GM12878 (cell line): Measurements from ENCODE around the gene SORCS2. TPM values are rescaled to one million over a fixed set of nuclear protein-coding genes. Genes with fewer than 3 reads are reported as not detected.

Experiments
- ATAC-seq: fragments of 200-7000 bp; cut with Tn5 transposase; 3 replicates; pipeline ENCODE4 v1.9.1; 2020; ENCODE audit warnings: mild to moderate bottlenecking, moderate library complexity
- BruUV-seq: library from RNA; stranded (reverse); fragments of 400-500 nt; replicated peaks from 2 replicates; lab custom pipeline; 2021; lab: Mats Ljungman, UMichigan
- CTCF ChIA-PET: fragments of 300-600 bp; sonication (Branson Sonifier 250); formaldehyde crosslinking; extraction: SDS; loops from one replicate; lab custom pipeline; 2021; ENCODE audit warnings: inconsistent platforms; lab: Yijun Ruan, JAX
- POLR2A ChIA-PET: fragments of 350-600 bp; formaldehyde crosslinking; extraction: SDS; loops from one replicate; lab custom pipeline; 2021; ENCODE audit warnings: inconsistent platforms; lab: Charles Lee
- RAD21 ChIA-PET: fragments of 300-600 bp; sonication (Branson Sonifier 250); formaldehyde crosslinking; loops from one replicate; lab custom pipeline; 2023; ENCODE audit warnings: antibody characterized with exemption; ENCODE audit not compliant: unreplicated experiment; lab: Charles Lee
- SMC1A ChIA-PET: fragments of 300-600 bp; sonication (Branson Sonifier 250); formaldehyde crosslinking; loops from one replicate; lab custom pipeline; 2023; ENCODE audit not compliant: unreplicated experiment, uncharacterized antibody; lab: Charles Lee
- DNase-seq: peaks from one replicate; pipeline ENCODE4 v3.0.0-alpha.2; 2011; ENCODE audit warnings: low read depth, low spot score
- FAIRE-seq: peaks from 3 replicates; lab custom pipeline; 2011; peaks lifted over from hg19 to GRCh38; lab: Jason Lieb, UNC
- H2AFZ ChIP-seq: 2 replicates; pipeline ENCODE4 v1.6.0; 2011; ENCODE audit warnings: low read depth, low read length, control low read depth; ENCODE audit not compliant: control insufficient read depth
- H3K27ac ChIP-seq: 2 replicates; pipeline ENCODE4 v1.5.1; 2011; ENCODE audit warnings: control low read depth; ENCODE audit not compliant: control insufficient read depth, insufficient read depth
- H3K27me3 ChIP-seq, 2 experiments: replicated peaks in 1 of 2; 2 replicates each; pipeline versions ENCODE4 v1.6.0 to v1.6.1; 2011; ENCODE audit warnings: low read length in 1 of 2; ENCODE audit not compliant: control insufficient read depth in 2 of 2, insufficient read depth in 2 of 2
- H3K36me3 ChIP-seq, 2 experiments: 2 replicates each; pipeline ENCODE4 v1.5.1; 2011; ENCODE audit warnings: low read length in 1 of 2; ENCODE audit not compliant: control insufficient read depth in 2 of 2, insufficient read depth in 2 of 2
- H3K4me1 ChIP-seq: 2 replicates; pipeline ENCODE4 v1.6.1; 2011; ENCODE audit warnings: mild to moderate bottlenecking, low read length, moderate library complexity, mixed read lengths; ENCODE audit not compliant: control insufficient read depth, insufficient read depth
- H3K4me2 ChIP-seq: 2 replicates; pipeline ENCODE4 v1.6.0; 2011; ENCODE audit warnings: control low read depth; ENCODE audit not compliant: control insufficient read depth, insufficient read depth
- H3K4me3 ChIP-seq: fragments of 200-600 bp; sonication (generic); 2 replicates; pipeline ENCODE4 v1.5.1; 2016
- H3K79me2 ChIP-seq: 2 replicates; pipeline ENCODE4 v1.6.0; 2011; ENCODE audit warnings: low read length; ENCODE audit not compliant: control insufficient read depth, insufficient read depth
- H3K9ac ChIP-seq: 2 replicates; pipeline ENCODE4 v1.8.0; 2011; ENCODE audit warnings: low read length, control low read depth, mixed read lengths; ENCODE audit not compliant: control insufficient read depth, insufficient read depth
- H3K9me3 ChIP-seq: replicated peaks from 3 replicates; pipeline ENCODE4 v1.5.1; 2011; ENCODE audit warnings: mild to moderate bottlenecking, low read length; ENCODE audit not compliant: control insufficient read depth, insufficient read depth
- H4K20me1 ChIP-seq: 2 replicates; pipeline ENCODE4 v1.6.0; 2011; ENCODE audit not compliant: control insufficient read depth, insufficient read depth
- BCL11A ChIP-seq: IDR thresholded peaks from 2 replicates; pipeline ENCODE4 v1.6.1; 2011; ENCODE audit warnings: low read depth, low read length
- CUX1 ChIP-seq: IDR thresholded peaks from 2 replicates; pipeline ENCODE4 v1.6.1; 2012; ENCODE audit warnings: improper control_type of control experiment, low read depth, low read length; ENCODE audit not compliant: insufficient replicate concordance
- FOS ChIP-seq: IDR thresholded peaks from 3 replicates; pipeline ENCODE4 v1.6.1; 2011; ENCODE audit warnings: borderline replicate concordance; ENCODE audit not compliant: insufficient read length; ENCODE audit errors: extremely low read depth
- HDAC2 ChIP-seq: fragments of 200-600 bp; sonication (generic); IDR thresholded peaks from 2 replicates; pipeline ENCODE4 v1.6.1; 2017
- NRF1 ChIP-seq: conservative IDR thresholded peaks from 2 replicates; pipeline ENCODE4 v1.6.1; 2011; ENCODE audit warnings: mild to moderate bottlenecking, low read depth, low read length, improper control_type of control experiment
- SMAD1 ChIP-seq: fragments of 450-650 bp; IDR thresholded peaks from 2 replicates; pipeline ENCODE4 v1.6.1; 2018; ENCODE audit warnings: mild to moderate bottlenecking, low read depth; ENCODE audit not compliant: partially characterized antibody
- SRF ChIP-seq, 2 experiments: IDR thresholded peaks; 2 replicates each; pipeline ENCODE4 v1.6.1; 2011; ENCODE audit warnings: low read depth in 2 of 2, low read length in 2 of 2, mild to moderate bottlenecking in 1 of 2, moderate library complexity in 1 of 2
- ZNF207 ChIP-seq: fragments of 450-650 bp; IDR thresholded peaks from 2 replicates; pipeline ENCODE4 v1.6.1; 2014; ENCODE audit warnings: antibody characterized with exemption, mild to moderate bottlenecking, borderline replicate concordance
- ZNF384 ChIP-seq: IDR thresholded peaks from 2 replicates; pipeline ENCODE4 v1.6.1; 2012; ENCODE audit warnings: low read depth, mild to moderate bottlenecking, low read length, improper control_type of control experiment, borderline replicate concordance
- WGBS: methylation state at CpG from one replicate; pipeline ENCODE4 v1.1.6; 2016; ENCODE audit warnings: low lambda C conversion rate; ENCODE audit not compliant: insufficient replicate concordance, insufficient coverage; ENCODE audit errors: missing lambda C conversion rate; 5-methylcytosine and 5-hydroxymethylcytosine counted together
- in situ Hi-C: fragments of 300-500 bp; cut with MboI; formaldehyde crosslinking; loops from 9 replicates; pipeline ENCODE4 v1.14.3; 2018; ENCODE audit warnings: mixed read lengths
- intact Hi-C: fragments of 100-400 bp; cut with micrococcal nuclease; formaldehyde crosslinking; loops from one replicate; pipeline ENCODE4 v1.14.2; 2022; ENCODE audit not compliant: unreplicated experiment
- polyA plus RNA-seq, 11 experiments: library from polyadenylated mRNA; depleted of rRNA in 4 of 11; unstranded in 6 of 11; stranded (reverse) in 5 of 11; fragments of >200 nt; fragmentation: Nextera tagmentation in 4 of 11; fragmentation: Illumina TruSeq in 1 of 11; extraction: Ambion mirVana in 4 of 11; extraction: Trizol in 1 of 11; gene quantifications; 1 replicate in 1 of 11; 2 replicates in 10 of 11; pipeline versions ENCODE4 v1.2.1 to v1.2.3, GENCODE V29; 2011 to 2016; ENCODE audit warnings: inconsistent platforms in 2 of 11, missing spikeins in 2 of 11, low read depth in 1 of 11
- total RNA-seq, 4 experiments: library from RNA; depleted of rRNA in 3 of 4; stranded (reverse); fragments of >200 nt in 3 of 4; fragmentation: Illumina TruSeq in 1 of 4; extraction: Trizol in 1 of 4; gene quantifications; 2 replicates each; pipeline versions ENCODE4 v1.2.1 to v1.2.3, GENCODE V29; 2013 to 2021
- TF ChIP-seq, protein P1 (sequence below): fragments of 450-650 bp; IDR thresholded peaks from 2 replicates; pipeline ENCODE4 v1.6.1; 2017; ENCODE audit warnings: mild to moderate bottlenecking, low read depth, inconsistent platforms; ENCODE audit not compliant: poor library complexity, severe bottlenecking

Gene SORCS2
- total and polyA plus RNA-seq, 10 of the 15 experiments (the other 5 are each of a cell fraction or from before 2014, with no cell fraction given), result 0.01 to 0.15 (median 0.05) TPM; not detected in 5

GRCh38 chr4:7678318-7678852, 486.0 kb downstream of the SORCS2 start:
- intact Hi-C loops (no loop called here), in situ Hi-C loops (no loop called here)
- 34% methylated on average over 9 of the region's 9 CpGs for WGBS

More at GRCh38 chr4:7678318-7678852, 486.0 kb downstream of the SORCS2 start:
- no peaks in the 10 kb centered on the region for H3K4me1 ChIP-seq
- TF ChIP-seq SRF (IDR thresholded peaks at IDR 0.05; ENCODE audit: low read depth in 2 of 2, low read length in 2 of 2), result no peak
- TF ChIP-seq ZNF384, result no peak
- TF ChIP-seq, protein P1, sequence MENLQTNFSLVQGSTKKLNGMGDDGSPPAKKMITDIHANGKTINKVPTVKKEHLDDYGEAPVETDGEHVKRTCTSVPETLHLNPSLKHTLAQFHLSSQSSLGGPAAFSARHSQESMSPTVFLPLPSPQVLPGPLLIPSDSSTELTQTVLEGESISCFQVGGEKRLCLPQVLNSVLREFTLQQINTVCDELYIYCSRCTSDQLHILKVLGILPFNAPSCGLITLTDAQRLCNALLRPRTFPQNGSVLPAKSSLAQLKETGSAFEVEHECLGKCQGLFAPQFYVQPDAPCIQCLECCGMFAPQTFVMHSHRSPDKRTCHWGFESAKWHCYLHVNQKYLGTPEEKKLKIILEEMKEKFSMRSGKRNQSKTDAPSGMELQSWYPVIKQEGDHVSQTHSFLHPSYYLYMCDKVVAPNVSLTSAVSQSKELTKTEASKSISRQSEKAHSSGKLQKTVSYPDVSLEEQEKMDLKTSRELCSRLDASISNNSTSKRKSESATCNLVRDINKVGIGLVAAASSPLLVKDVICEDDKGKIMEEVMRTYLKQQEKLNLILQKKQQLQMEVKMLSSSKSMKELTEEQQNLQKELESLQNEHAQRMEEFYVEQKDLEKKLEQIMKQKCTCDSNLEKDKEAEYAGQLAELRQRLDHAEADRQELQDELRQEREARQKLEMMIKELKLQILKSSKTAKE, result no peak
- TF ChIP-seq FOS, result no peak
- no peak for TF ChIP-seq BCL11A
- no peak for TF ChIP-seq NRF1
- TF ChIP-seq HDAC2, result no peak
- no peak for TF ChIP-seq CUX1
- TF ChIP-seq SMAD1, result no peak
- no peak for TF ChIP-seq ZNF207
- TF ChIP-seq, all 136 proteins: peak for 0
- ChIA-PET CTCF (no interaction called here), POLR2A (no interaction called here), RAD21 (no interaction called here), SMC1A (no interaction called here)
- Histone ChIP-seq H3K4me2 (no peak overlapping the region), H3K27me3 (no peaks in the 10 kb centered on the region; a peak in 1 of 4 replicates), H2AFZ (no peak overlapping the region), H4K20me1 (no peaks in the 10 kb centered on the region), H3K9ac (no peak overlapping the region), H3K4me3 (no peak overlapping the region), H3K9me3 (no peaks in the 10 kb centered on the region; the same call in 2 of the 3 replicates), H3K27ac (no peak overlapping the region), H3K36me3 (no peaks in the 10 kb centered on the region), H3K79me2 (no peaks in the 10 kb centered on the region)
- ATAC-seq (no peak), DNase-seq (no peak), FAIRE-seq (no peak)
- no TSS peak for BruUV-seq
